CD4-positive, alpha-beta memory T cell (primary cell): Measurements from ENCODE around the gene MOV10. TPM values are rescaled to one million over a fixed set of nuclear protein-coding genes. Genes with fewer than 3 reads are reported as not detected.

Experiments used
- CTCF ChIA-PET: fragments of 350-600 bp; sonication (Branson Sonifier 250); formaldehyde crosslinking; loops from one replicate; lab custom pipeline; 2021; ENCODE audit warnings: inconsistent platforms; ENCODE audit not compliant: partially characterized antibody; lab: Charles Lee
- POLR2A ChIA-PET: fragments of 350-600 bp; sonication (Branson Sonifier 250); formaldehyde crosslinking; loops from one replicate; lab custom pipeline; 2021; ENCODE audit not compliant: partially characterized antibody; lab: Charles Lee
- DNase-seq, 5 donors: peaks; one replicate each; pipeline versions ENCODE4 v3.0.0 to v3.0.0-alpha.2; 2020 to 2022; ENCODE audit warnings: mixed read lengths in 1 of 5
- H3K27ac ChIP-seq: one replicate; pipeline ENCODE4 v1.7.0; 2013; ENCODE audit warnings: low read depth, low read length
- H3K27me3 ChIP-seq: 2 replicates; pipeline ENCODE4 v1.7.0; 2013; ENCODE audit warnings: mild to moderate bottlenecking, low read length, moderate library complexity; ENCODE audit not compliant: insufficient read depth
- H3K36me3 ChIP-seq: 2 replicates; pipeline ENCODE4 v1.7.0; 2013; ENCODE audit warnings: mild to moderate bottlenecking, low read length, moderate library complexity; ENCODE audit not compliant: insufficient read depth
- H3K4me1 ChIP-seq: 2 replicates; pipeline ENCODE4 v1.7.0; 2013; ENCODE audit warnings: mild to moderate bottlenecking, low read length, moderate library complexity; ENCODE audit not compliant: insufficient read depth
- H3K4me3 ChIP-seq, 2 donors: one replicate each; pipeline ENCODE4 v1.7.0; 2013; ENCODE audit warnings: low read length in 2 of 2, mild to moderate bottlenecking in 1 of 2
- H3K9me3 ChIP-seq, 2 donors: one replicate each; pipeline ENCODE4 v1.7.0; 2013; ENCODE audit warnings: low read length in 2 of 2, control low read depth in 1 of 2; ENCODE audit not compliant: control insufficient read depth in 1 of 2
- H3K27ac Mint-ChIP-seq, 7 donors: one replicate each; pipeline ENCODE4 v1.8.0; 2020 to 2021; ENCODE audit warnings: mixed read lengths in 7 of 7, mild to moderate bottlenecking in 6 of 7, inconsistent platforms in 3 of 7, moderate library complexity in 3 of 7
- H3K27me3 Mint-ChIP-seq, 2 donors: one replicate each; pipeline ENCODE4 v1.8.0; 2020 to 2021; ENCODE audit warnings: mixed read lengths in 2 of 2
- H3K36me3 Mint-ChIP-seq, 2 donors: one replicate each; pipeline ENCODE4 v1.8.0; 2020 to 2021; ENCODE audit warnings: mixed read lengths in 2 of 2, inconsistent platforms in 1 of 2, mild to moderate bottlenecking in 1 of 2
- H3K4me1 Mint-ChIP-seq, 4 donors: one replicate each; pipeline ENCODE4 v1.8.0; 2020 to 2021; ENCODE audit warnings: mixed read lengths in 4 of 4, mild to moderate bottlenecking in 1 of 4
- H3K4me3 Mint-ChIP-seq, 8 donors: one replicate each; pipeline ENCODE4 v1.8.0; 2020 to 2021; ENCODE audit warnings: mixed read lengths in 8 of 8, mild to moderate bottlenecking in 7 of 8, moderate library complexity in 6 of 8, inconsistent platforms in 3 of 8
- H3K9me3 Mint-ChIP-seq, 8 donors: one replicate each; pipeline ENCODE4 v1.8.0; 2020 to 2021; ENCODE audit warnings: mixed read lengths in 8 of 8, mild to moderate bottlenecking in 5 of 8, inconsistent platforms in 3 of 8, moderate library complexity in 1 of 8
- intact Hi-C: fragments of 100-400 bp; cut with micrococcal nuclease; formaldehyde crosslinking; loops from one replicate; pipeline ENCODE4 v1.15.1; 2023
- polyA plus RNA-seq, 2 donors: library from polyadenylated mRNA; unstranded; fragments of 300-500 nt; fragmentation: Illumina TruSeq; gene quantifications; one replicate each; pipeline ENCODE4 v1.2.3, GENCODE V29; 2021
- total RNA-seq, 2 experiments: library from RNA; stranded (reverse); gene quantifications; one replicate each; pipeline ENCODE4 v1.2.3, GENCODE V29; 2021

MOV10 gene
- total and polyA plus RNA-seq, 4 experiments from 2014 or later: 21.8 to 96.1 (median 67.1) TPM

- H3K36me3 Mint-ChIP-seq: peaks cover 32 to 46% of the 10 kb centered on the region in 2 donors
- H3K4me1 Mint-ChIP-seq: peaks cover 32 to 63% (median 49%) of the 10 kb centered on the region in 4 donors
- DNase-seq: no peak
- Histone ChIP-seq H3K9me3 (no peaks in the 10 kb centered on the region), H3K4me3 (no peak overlapping the region), H3K27ac (no peak overlapping the region), H3K4me1 (peaks cover 52% of the 10 kb centered on the region), H3K36me3 (peaks cover 21% of the 10 kb centered on the region), H3K27me3 (no peaks in the 10 kb centered on the region)
- H3K4me3 Mint-ChIP-seq: peak overlapping the region in 6 of 8 donors; percentile 18 to 97 (median 58)
- H3K27ac Mint-ChIP-seq: peak overlapping the region; percentile 24 to 98 (median 93)
- ChIA-PET POLR2A (interaction anchor here (1.0 to 3.2 kb wide), 8 partner anchors 12 to 55 kb away, joined by 3 to 26 read pairs (median 9); partner anchors contain the start of genes PPM1J and ST7L), CTCF (interaction anchor here (0.7 to 4.6 kb wide), 9 partner anchors 9 to 400 kb away, joined by 3 to 27 read pairs (median 5); partner anchors contain the start of genes LRIG2 and PPM1J)
- intact Hi-C loops: no loop called here
- H3K9me3 Mint-ChIP-seq: no peaks in the 10 kb centered on the region
- no peaks in the 10 kb centered on the region for H3K27me3 Mint-ChIP-seq
These were observed 1.6 kb upstream of the MOV10 start for GRCh38 chr1:112672842-112673241.

- no peaks in the 10 kb centered on the region for H3K9me3 ChIP-seq
- peak overlapping the region; percentile 86 for H3K27ac ChIP-seq
- no peaks in the 10 kb centered on the region for H3K27me3 Mint-ChIP-seq
- H3K4me1 ChIP-seq: peaks cover 50% of the 10 kb centered on the region
- no peaks in the 10 kb centered on the region for H3K9me3 Mint-ChIP-seq
- H3K27ac Mint-ChIP-seq: peak overlapping the region; percentile 93 to 98 (median 97)
- peak in 4 of 5 donors; percentile 24 to 35 (median 28) for DNase-seq
- POLR2A ChIA-PET: interaction anchor here (0.7 to 3.3 kb wide), 19 partner anchors 10 to 172 kb away, joined by 3 to 84 read pairs (median 6); partner anchors contain the start of genes CAPZA1, PPM1J and ST7L
- peaks cover 20% of the 10 kb centered on the region for H3K36me3 ChIP-seq
- CTCF ChIA-PET: interaction anchor here (0.6 to 4.6 kb wide), 18 partner anchors 9 to 399 kb away, joined by 3 to 27 read pairs (median 4); partner anchors contain the start of genes LRIG2 and PPM1J
- H3K27me3 ChIP-seq: no peaks in the 10 kb centered on the region
- H3K36me3 Mint-ChIP-seq: peaks cover 28 to 41% of the 10 kb centered on the region in 2 donors
- H3K4me3 Mint-ChIP-seq: peak overlapping the region; percentile 96 to 98 (median 97)
- H3K4me3 ChIP-seq: peak overlapping the region; percentile 71 to 82
- peaks cover 37 to 65% (median 51%) of the 10 kb centered on the region in 4 donors for H3K4me1 Mint-ChIP-seq
- intact Hi-C loops: loop anchor here (1.0 to 2.0 kb wide), 3 partner anchors 31 to 55 kb away; partner anchors contain the start of genes CAPZA1, PPM1J and ST7L
These were observed 643 bp upstream of the MOV10 start for GRCh38 chr1:112673592-112674439.

- Mint-ChIP-seq H3K27me3 (no peaks in the 10 kb centered on the region), H3K9me3 (no peaks in the 10 kb centered on the region), H3K27ac (peak overlapping the region; percentile 93 to 98 (median 97)), H3K36me3 (peaks cover 19 to 33% of the 10 kb centered on the region in 2 donors), H3K4me1 (peaks cover 43 to 69% (median 54%) of the 10 kb centered on the region in 4 donors), H3K4me3 (peak overlapping the region; percentile 96 to 98 (median 97))
- Histone ChIP-seq H3K4me1 (peaks cover 54% of the 10 kb centered on the region), H3K4me3 (peak overlapping the region; percentile 71 to 82), H3K27me3 (no peaks in the 10 kb centered on the region), H3K9me3 (no peaks in the 10 kb centered on the region), H3K27ac (peak overlapping the region; percentile 86), H3K36me3 (peaks cover 8% of the 10 kb centered on the region)
- CTCF ChIA-PET: interaction anchor here (0.8 to 4.6 kb wide), 14 partner anchors 11 to 398 kb away, joined by 3 to 27 read pairs (median 5); partner anchors contain the start of genes LRIG2 and PPM1J
- POLR2A ChIA-PET: interaction anchor here (0.6 to 3.3 kb wide), 23 partner anchors 11 to 201 kb away, joined by 3 to 84 read pairs (median 5); partner anchors contain the start of genes CAPZA1, PPM1J and ST7L
- DNase-seq: peak in 4 of 5 donors; percentile 39 to 53 (median 42)
- intact Hi-C loops: loop anchor here (1.0 to 2.0 kb wide), 4 partner anchors 25 to 56 kb away; partner anchors contain the start of genes CAPZA1, PPM1J and ST7L
These were observed 698 bp downstream of the MOV10 start for GRCh38 chr1:112674986-112675727.

GRCh38 chr1:112675728-112676381, 1.4 kb downstream of the MOV10 start:
- ChIA-PET POLR2A (interaction anchor here (1.1 to 3.3 kb wide), 12 partner anchors 12 to 174 kb away, joined by 3 to 84 read pairs (median 11); partner anchors contain the start of genes CAPZA1, PPM1J and ST7L), CTCF (interaction anchor here (1.8 to 1.9 kb wide), 2 partner anchors 32 to 54 kb away, joined by 4 to 7 read pairs; no protein-coding TSS in a partner anchor)
- Mint-ChIP-seq H3K9me3 (no peaks in the 10 kb centered on the region), H3K27me3 (no peaks in the 10 kb centered on the region), H3K4me1 (peaks cover 43 to 69% (median 55%) of the 10 kb centered on the region in 4 donors), H3K27ac (peak overlapping the region; percentile 22 to 89 (median 87)), H3K36me3 (peaks cover 12 to 26% of the 10 kb centered on the region in 2 donors), H3K4me3 (peak overlapping the region; percentile 75 to 97 (median 86))
- DNase-seq: no peak
- intact Hi-C loops: loop anchor here (1.0 to 2.0 kb wide), 3 partner anchors 24 to 39 kb away; partner anchors contain the start of gene PPM1J
- Histone ChIP-seq H3K27ac (peak overlapping the region; percentile 86), H3K4me3 (peak overlapping the region; percentile 70 to 82), H3K27me3 (no peaks in the 10 kb centered on the region), H3K36me3 (peaks cover 3% of the 10 kb centered on the region), H3K9me3 (no peaks in the 10 kb centered on the region), H3K4me1 (peaks cover 54% of the 10 kb centered on the region)

- Mint-ChIP-seq H3K4me3 (peak overlapping the region; percentile 61 to 97 (median 85)), H3K27ac (peak overlapping the region in 5 of 7 donors; percentile 1 to 85 (median 28)), H3K9me3 (no peaks in the 10 kb centered on the region), H3K4me1 (peaks cover 44 to 69% (median 55%) of the 10 kb centered on the region in 4 donors), H3K27me3 (no peaks in the 10 kb centered on the region), H3K36me3 (peaks cover 6 to 19% of the 10 kb centered on the region in 2 donors)
- Histone ChIP-seq H3K4me3 (no peak overlapping the region), H3K4me1 (peaks cover 54% of the 10 kb centered on the region), H3K27ac (no peak overlapping the region), H3K9me3 (no peaks in the 10 kb centered on the region), H3K36me3 (no peaks in the 10 kb centered on the region), H3K27me3 (no peaks in the 10 kb centered on the region)
- ChIA-PET POLR2A (interaction anchor here (3.3 kb wide), 1 partner anchor 58 kb away, joined by 84 read pairs; the partner anchor contains the start of genes CAPZA1 and ST7L), CTCF (interaction anchor here (1.9 kb wide), 1 partner anchor 31 kb away, joined by 4 read pairs; no protein-coding TSS in a partner anchor)
- no peak for DNase-seq
- intact Hi-C loops: no loop called here
These were observed 2.1 kb downstream of the MOV10 start for GRCh38 chr1:112676543-112676942.

GRCh38 chr1:112677501-112677900, 3.0 kb downstream of the MOV10 start:
- H3K4me1 ChIP-seq: peaks cover 54% of the 10 kb centered on the region
- intact Hi-C loops: no loop called here

More at GRCh38 chr1:112677501-112677900, 3.0 kb downstream of the MOV10 start:
- Mint-ChIP-seq H3K4me3 (no peak overlapping the region), H3K36me3 (peaks cover 8 to 19% of the 10 kb centered on the region in 2 donors), H3K9me3 (no peaks in the 10 kb centered on the region), H3K27me3 (no peaks in the 10 kb centered on the region), H3K4me1 (peaks cover 46 to 65% (median 55%) of the 10 kb centered on the region in 4 donors), H3K27ac (peak overlapping the region in 2 of 7 donors; percentile 15 to 22)
- no peaks in the 10 kb centered on the region for H3K9me3 ChIP-seq
- ChIA-PET CTCF (no interaction called here), POLR2A (interaction anchor here (0.7 kb wide), 1 partner anchor 58 kb away, joined by 3 read pairs; the partner anchor contains the start of gene CAPZA1)
- H3K27ac ChIP-seq: no peak overlapping the region
- no peaks in the 10 kb centered on the region for H3K36me3 ChIP-seq
- H3K4me3 ChIP-seq: no peak overlapping the region
- no peak for DNase-seq
- no peaks in the 10 kb centered on the region for H3K27me3 ChIP-seq
